Esophagus squamous epithelium (tissue), 4 donors: ENCODE measurements around the gene ZNF3.

ENCODE experiments used
- CTCF ChIP-seq, 6 experiments: fragments of 450-650 bp in 4 of 6; fragments of 200-600 bp in 2 of 6; sonication (generic) in 2 of 6; IDR thresholded peaks; one replicate each; pipeline ENCODE4 v1.5.1; 2016 to 2019; ENCODE audit warnings: antibody characterized with exemption in 6 of 6, mild to moderate bottlenecking in 4 of 6, moderate library complexity in 4 of 6
- POLR2A ChIP-seq, 4 donors: fragments of 450-650 bp; IDR thresholded peaks; one replicate each; pipeline ENCODE4 v1.6.1; 2017; ENCODE audit warnings: antibody characterized with exemption in 4 of 4, mild to moderate bottlenecking in 4 of 4, moderate library complexity in 3 of 4

- TF ChIP-seq CTCF (IDR thresholded peaks at IDR 0.05) (no peak), POLR2A (IDR thresholded peaks at IDR 0.05) (no peak)
These were observed 28.1 kb upstream of the ZNF3 start for GRCh38 chr7:100109521-100110163.
